ENCODE data around the gene EPHA8. TPM values are rescaled to one million over a fixed set of nuclear protein-coding genes. Genes with fewer than 3 reads are reported as not detected.

Gene EPHA8
- total RNA-seq, 4 donors from 2014 or later: 0.62 TPM; not detected in 3

DNA sequence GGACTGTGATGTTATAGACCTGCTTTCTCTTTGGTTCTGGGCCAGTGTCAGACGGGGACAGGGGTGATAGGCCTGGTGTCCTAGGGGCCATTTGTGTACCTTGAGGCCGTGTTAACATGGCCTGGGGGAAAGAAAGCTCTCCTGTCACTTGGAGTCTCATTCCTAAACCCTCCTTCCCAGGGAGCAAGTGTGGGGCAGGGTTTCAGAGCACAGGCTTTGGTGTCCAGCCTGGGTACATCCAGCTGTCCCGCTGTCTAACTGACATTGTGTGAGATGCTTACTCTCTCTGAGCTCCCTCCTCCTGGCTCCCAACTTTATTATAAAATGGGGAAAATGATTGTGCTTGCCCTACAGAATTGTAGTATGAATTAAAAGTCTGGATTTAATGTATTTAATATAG, 32.6 kb upstream of the EPHA8 start:
- intact Hi-C loops (cut with DNase I; ENCODE audit: low total_unique reads): no loop called here
- no peak for DNase-seq (ENCODE audit: low spot score in 2 of 2)
- TF ChIP-seq, protein P1, sequence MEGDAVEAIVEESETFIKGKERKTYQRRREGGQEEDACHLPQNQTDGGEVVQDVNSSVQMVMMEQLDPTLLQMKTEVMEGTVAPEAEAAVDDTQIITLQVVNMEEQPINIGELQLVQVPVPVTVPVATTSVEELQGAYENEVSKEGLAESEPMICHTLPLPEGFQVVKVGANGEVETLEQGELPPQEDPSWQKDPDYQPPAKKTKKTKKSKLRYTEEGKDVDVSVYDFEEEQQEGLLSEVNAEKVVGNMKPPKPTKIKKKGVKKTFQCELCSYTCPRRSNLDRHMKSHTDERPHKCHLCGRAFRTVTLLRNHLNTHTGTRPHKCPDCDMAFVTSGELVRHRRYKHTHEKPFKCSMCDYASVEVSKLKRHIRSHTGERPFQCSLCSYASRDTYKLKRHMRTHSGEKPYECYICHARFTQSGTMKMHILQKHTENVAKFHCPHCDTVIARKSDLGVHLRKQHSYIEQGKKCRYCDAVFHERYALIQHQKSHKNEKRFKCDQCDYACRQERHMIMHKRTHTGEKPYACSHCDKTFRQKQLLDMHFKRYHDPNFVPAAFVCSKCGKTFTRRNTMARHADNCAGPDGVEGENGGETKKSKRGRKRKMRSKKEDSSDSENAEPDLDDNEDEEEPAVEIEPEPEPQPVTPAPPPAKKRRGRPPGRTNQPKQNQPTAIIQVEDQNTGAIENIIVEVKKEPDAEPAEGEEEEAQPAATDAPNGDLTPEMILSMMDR (IDR thresholded peaks at IDR 0.05): no peak
- TF ChIP-seq POLR2A (IDR thresholded peaks at IDR 0.05): no peak
- no peak overlapping the region for H3K4me3 ChIP-seq (ENCODE audit: low read depth, poor library complexity, severe bottlenecking)
- WGBS, 2 donors: 82 to 91% methylated on average over 3 of the region's 3 CpGs

DNA sequence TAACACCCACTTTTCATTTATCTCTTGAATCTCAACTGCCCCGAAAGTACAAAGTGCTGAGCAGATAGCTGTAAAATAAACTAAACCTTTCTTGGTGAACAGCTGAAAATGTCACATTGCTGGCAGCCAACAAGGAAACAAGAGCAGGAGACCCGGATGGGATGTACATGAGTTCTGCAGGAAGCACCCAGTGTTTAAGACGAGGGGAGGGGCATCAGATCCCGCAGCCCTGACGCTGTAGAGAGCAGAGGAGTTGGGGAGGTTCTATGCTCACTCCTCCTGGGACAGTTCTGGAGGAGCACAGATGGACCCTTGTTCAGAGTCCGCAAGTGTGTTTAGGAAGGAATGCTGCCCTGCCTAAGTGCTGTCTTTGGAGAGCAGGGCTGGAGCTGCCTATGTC, 32.0 kb upstream of the EPHA8 start:
- H3K4me3 ChIP-seq (ENCODE audit: low read depth, poor library complexity, severe bottlenecking): no peak overlapping the region
- DNase-seq (ENCODE audit: low spot score in 2 of 2): no peak
- 72 to 78% methylated on average over 6 of the region's 6 CpGs for WGBS, 2 donors
- intact Hi-C loops (cut with DNase I; ENCODE audit: low total_unique reads): no loop called here
- TF ChIP-seq, protein P1 (IDR thresholded peaks at IDR 0.05): no peak
- no peak for TF ChIP-seq POLR2A (IDR thresholded peaks at IDR 0.05)

DNA sequence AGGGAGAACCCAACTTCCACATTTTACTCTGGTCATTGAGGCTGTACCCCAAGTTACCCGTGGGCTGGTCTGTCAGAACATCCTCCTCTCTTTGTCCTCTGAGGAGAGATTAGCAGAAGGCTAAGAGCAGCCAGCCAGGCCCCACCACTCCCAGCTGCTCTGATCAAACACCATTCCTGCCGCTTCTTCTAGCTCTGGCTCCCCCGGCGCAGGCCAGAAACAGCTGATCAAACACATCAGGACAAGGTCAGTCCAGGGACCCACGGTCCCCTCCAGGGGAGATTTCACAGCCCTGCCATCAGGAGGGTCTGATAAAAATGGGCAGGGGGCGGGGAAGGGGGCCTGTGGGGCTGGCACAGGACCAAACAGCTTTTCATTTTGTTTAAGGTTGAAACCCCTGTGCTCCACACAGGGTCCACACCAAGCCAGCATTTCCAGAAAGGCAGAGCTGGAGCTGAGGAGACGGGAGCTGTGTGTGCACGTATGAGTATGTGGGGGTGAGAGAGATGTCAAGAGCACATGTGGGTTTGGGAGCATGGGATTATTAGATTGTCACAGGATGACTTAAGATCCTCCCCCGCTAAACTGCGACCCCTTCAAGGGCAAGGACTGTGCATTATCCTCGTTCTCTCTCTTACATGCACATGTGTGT, 29.9 kb upstream of the EPHA8 start:
- TF ChIP-seq, protein P1 (IDR thresholded peaks at IDR 0.05): no peak
- no peak for TF ChIP-seq POLR2A (IDR thresholded peaks at IDR 0.05)
- no peak overlapping the region for H3K4me3 ChIP-seq (ENCODE audit: low read depth, poor library complexity, severe bottlenecking)
- no peak for DNase-seq (ENCODE audit: low spot score in 2 of 2)
- WGBS, 2 donors: 82 to 84% methylated on average over 11 of the region's 11 CpGs
- intact Hi-C loops (cut with DNase I; ENCODE audit: low total_unique reads): no loop called here

DNA sequence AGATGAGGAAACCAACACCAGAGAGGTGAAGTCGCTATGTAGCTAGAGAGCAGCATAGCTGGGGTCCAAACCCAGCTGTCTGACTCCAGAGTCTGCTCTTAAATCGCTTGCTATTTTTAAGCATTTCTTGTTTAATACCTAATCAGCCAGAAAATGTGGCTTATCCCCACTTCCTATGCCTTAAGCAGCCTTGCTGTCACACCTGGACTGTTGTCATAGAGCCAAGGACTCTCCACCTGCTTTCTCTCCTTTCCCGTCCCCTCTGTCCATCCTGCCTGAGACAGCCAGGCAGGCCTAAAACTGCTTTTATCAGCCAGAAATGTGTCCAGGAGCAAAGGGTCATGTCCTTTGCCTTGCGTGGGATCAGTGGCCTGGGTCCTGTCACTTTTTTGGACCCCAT, 28.3 kb upstream of the EPHA8 start:
- no peak for TF ChIP-seq POLR2A (IDR thresholded peaks at IDR 0.05)
- TF ChIP-seq, protein P1 (IDR thresholded peaks at IDR 0.05): no peak
- 90 to 98% methylated on average over 4 of the region's 4 CpGs for WGBS, 2 donors
- intact Hi-C loops (cut with DNase I; ENCODE audit: low total_unique reads): no loop called here
- H3K4me3 ChIP-seq (ENCODE audit: low read depth, poor library complexity, severe bottlenecking): no peak overlapping the region
- DNase-seq (ENCODE audit: low spot score in 2 of 2): no peak

DNA sequence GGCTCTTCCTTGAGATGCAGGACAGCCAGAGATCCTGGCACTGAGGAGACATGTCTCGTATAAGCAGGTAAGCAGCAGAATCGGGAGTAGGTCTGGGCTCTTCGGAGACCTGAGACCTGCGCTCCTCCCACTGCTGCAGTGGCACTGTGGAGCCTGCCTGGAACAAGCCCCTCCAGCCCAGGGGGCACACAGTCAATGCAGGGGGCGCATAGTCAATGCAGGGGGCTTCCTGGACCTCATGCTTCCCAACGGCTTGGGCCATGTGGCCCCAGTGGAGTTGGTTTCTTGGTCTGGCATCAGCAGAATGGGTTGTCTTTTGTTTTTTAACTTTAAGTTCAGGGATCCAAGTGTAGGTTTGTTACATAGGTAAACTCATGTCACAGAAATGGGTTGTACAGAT, 27.9 kb upstream of the EPHA8 start:
- no peak for TF ChIP-seq POLR2A (IDR thresholded peaks at IDR 0.05)
- TF ChIP-seq, protein P1 (IDR thresholded peaks at IDR 0.05): no peak
- no peak for DNase-seq (ENCODE audit: low spot score in 2 of 2)
- H3K4me3 ChIP-seq (ENCODE audit: low read depth, poor library complexity, severe bottlenecking): no peak overlapping the region
- 89 to 92% methylated on average over 6 of the region's 6 CpGs for WGBS, 2 donors
- intact Hi-C loops (cut with DNase I; ENCODE audit: low total_unique reads): no loop called here

DNA sequence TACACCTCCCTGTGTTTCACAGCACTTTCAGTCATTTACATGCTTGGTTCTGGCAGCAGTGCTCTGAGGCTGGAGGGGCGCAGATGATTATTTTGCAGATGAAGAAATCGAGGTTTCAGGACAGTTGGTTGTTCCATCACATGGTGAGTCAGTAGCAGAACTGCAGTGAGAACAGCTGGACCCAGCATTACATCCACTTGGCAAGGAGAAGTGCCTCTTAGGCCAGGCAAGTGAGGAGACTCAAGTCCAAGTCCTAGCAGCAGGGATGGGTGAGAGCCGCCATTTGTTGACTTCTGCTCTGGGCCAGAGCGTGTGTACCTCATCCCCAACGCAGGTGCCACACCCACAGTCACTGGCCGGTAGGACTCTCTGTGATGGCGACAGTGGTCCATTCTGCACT, 26.8 kb upstream of the EPHA8 start:
- TF ChIP-seq POLR2A (IDR thresholded peaks at IDR 0.05): no peak
- TF ChIP-seq, protein P1 (IDR thresholded peaks at IDR 0.05): no peak
- intact Hi-C loops (cut with DNase I; ENCODE audit: low total_unique reads): no loop called here
- no peak overlapping the region for H3K4me3 ChIP-seq (ENCODE audit: low read depth, poor library complexity, severe bottlenecking)
- WGBS, 2 donors: 85 to 90% methylated on average over 7 of the region's 7 CpGs
- DNase-seq (ENCODE audit: low spot score in 2 of 2): no peak

Measured in lower leg skin (tissue), 4 donors.